Measurements from ENCODE around the gene ATL1.
"Not testable (repeated sequence)": the region's sequence is repeated elsewhere in the genome, so short reads cannot be mapped to it uniquely, and the experiment has no call there.

Gene ATL1

DNA sequence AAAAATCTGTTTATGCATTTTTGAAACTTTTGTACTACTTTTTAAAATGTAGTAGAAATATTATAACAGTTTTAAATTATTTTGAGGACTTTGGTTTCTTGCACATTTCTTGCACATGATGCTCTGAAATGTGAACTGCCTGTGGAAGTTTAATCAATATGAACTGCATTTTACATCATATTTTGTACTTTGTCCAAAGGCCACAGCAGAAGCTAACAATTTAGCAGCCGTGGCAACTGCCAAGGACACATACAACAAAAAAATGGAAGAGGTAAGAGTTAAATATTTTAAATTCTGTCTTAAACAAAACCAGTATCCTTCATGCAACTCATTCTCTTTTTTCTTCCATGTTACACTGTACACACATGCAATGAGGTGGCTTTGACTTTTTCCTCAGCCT, 63.0 kb downstream of the ATL1 start:
- TF ChIP-seq, protein P1, sequence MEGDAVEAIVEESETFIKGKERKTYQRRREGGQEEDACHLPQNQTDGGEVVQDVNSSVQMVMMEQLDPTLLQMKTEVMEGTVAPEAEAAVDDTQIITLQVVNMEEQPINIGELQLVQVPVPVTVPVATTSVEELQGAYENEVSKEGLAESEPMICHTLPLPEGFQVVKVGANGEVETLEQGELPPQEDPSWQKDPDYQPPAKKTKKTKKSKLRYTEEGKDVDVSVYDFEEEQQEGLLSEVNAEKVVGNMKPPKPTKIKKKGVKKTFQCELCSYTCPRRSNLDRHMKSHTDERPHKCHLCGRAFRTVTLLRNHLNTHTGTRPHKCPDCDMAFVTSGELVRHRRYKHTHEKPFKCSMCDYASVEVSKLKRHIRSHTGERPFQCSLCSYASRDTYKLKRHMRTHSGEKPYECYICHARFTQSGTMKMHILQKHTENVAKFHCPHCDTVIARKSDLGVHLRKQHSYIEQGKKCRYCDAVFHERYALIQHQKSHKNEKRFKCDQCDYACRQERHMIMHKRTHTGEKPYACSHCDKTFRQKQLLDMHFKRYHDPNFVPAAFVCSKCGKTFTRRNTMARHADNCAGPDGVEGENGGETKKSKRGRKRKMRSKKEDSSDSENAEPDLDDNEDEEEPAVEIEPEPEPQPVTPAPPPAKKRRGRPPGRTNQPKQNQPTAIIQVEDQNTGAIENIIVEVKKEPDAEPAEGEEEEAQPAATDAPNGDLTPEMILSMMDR (IDR thresholded peaks at IDR 0.05; ENCODE audit: low read depth, low read length): no peak

DNA sequence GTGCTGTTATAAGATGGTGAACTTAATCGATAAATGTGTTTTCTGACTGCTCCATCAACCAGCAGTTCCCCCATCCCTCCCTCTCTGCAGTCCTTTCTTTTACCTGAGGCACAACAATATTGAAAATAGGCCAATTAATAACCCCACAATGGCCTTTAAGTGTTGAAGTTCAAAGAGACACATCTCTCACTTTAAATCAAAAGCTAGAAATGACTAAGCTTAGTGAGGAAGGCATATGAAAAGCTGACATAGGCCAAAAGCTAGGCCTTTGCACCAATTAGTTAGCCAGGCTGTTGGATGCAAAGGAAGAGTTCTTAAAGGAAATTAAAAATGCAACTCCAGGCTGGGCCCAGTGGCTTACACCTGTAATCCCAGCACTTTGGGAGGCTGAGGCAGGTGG, 64.5 kb downstream of the ATL1 start:
- H3K4me3 ChIP-seq (ENCODE audit: low read depth, low read length): no peak overlapping the region
- TF ChIP-seq, protein P1 (IDR thresholded peaks at IDR 0.05; ENCODE audit: low read depth, low read length): no peak

More for the DNA sequence above, 63.0 kb downstream of the ATL1 start:
- no peak overlapping the region for H3K4me3 ChIP-seq (ENCODE audit: low read depth, low read length)

DNA sequence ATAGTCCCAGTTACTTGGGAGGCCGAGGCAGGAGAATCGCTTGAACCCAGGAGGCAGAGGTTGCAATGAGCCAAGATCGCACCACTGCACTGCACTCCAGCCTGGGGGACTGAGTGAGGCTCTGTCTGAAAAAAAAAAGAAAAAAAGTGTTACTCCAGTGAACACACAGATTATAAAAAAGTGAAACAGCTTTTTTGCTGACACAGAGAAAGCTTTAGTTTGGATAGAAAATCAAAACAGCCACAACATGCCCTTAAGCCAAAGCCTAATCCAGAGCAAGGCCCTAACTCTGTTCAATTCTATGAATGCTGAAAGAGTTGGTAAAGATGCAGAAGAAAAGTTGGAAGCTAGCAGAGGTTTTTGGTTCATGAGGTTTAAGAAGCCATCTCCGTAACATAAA, 65.0 kb downstream of the ATL1 start:
- H3K4me3 ChIP-seq (ENCODE audit: low read depth, low read length): not testable (repeated sequence)

DNA sequence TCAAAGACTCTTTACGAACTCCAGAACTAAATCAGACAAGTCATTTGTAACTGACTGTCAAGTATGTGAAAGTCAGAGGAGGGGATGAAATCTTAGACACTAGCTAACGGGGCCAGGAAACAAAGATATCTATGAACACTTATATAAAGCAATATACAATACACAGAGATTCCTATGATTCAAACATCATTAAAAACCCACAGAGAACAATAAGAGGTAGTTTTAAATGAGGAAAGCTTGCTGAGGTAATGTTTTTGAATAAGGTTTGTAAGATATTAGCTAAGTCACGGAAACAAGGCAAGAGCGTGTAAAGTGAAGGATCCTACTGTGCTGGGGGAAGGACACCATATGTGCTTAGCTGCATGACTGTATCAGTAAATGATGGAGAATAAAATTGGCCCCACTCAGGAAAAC, 71.5 kb downstream of the ATL1 start:
- no peak overlapping the region for H3K4me3 ChIP-seq (ENCODE audit: low read depth, low read length)
- TF ChIP-seq, protein P1 (IDR thresholded peaks at IDR 0.05; ENCODE audit: low read depth, low read length): no peak

DNA sequence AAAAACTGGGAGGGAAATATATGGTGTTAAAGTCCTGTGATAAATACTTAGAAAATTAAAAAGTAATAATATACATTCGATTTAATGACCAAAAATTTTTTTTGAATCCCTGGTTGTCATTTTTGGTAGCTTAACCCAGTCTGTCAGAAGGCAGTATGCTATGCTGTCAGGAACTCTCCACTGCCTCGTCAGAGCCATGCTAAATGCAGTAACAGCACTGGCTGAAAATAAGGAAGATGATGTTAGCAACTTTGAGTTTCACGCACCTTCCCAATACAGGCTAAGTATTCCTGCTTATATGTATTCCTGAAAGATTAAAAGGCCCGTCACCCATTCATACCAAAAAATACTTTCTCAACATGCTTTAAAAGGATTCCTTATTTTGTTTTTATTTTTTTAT, 74.0 kb downstream of the ATL1 start:
- TF ChIP-seq, protein P1 (IDR thresholded peaks at IDR 0.05; ENCODE audit: low read depth, low read length): no peak
- no peak overlapping the region for H3K4me3 ChIP-seq (ENCODE audit: low read depth, low read length)

DNA sequence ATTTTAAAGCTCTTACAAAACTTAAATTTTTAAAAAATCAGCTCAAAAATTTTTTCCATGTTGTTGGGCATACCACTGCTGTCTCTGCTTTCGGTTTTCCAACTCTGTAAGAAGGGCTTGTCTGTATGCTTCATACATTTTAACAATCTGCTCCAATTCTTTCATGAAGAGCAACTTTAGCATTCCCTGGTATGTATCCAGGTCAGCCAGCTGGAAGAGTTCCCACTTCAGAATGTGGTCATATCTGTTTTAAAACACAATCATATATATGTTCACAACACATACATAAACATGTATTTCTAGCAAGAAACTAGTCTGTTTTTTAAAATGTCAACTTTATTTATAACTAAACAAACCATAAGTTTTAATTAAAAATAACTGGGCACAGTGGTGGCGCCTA, 75.2 kb downstream of the ATL1 start:
- TF ChIP-seq, protein P1 (IDR thresholded peaks at IDR 0.05; ENCODE audit: low read depth, low read length): no peak
- no peak overlapping the region for H3K4me3 ChIP-seq (ENCODE audit: low read depth, low read length)

DNA sequence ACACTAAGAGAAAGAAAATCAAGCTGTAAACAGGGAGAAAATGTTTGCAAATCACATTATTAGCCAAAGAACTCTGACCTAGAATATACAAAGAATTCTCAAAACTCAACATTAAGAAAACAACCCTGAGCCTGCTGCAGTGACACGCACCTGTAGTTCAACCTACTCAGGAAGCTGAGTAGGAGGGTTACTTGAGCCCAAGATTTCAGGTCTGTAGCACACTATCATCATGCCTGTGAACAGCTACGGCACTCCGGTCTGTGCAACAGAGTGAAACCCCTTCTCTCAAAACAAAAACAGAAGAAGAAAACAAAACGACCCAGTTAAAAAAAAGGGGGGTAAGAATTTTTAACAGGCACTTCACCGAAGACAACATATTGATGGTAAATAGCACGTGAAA, 87.3 kb downstream of the ATL1 start:
- H3K4me3 ChIP-seq (ENCODE audit: low read depth, low read length): no peak overlapping the region
- TF ChIP-seq, protein P1 (IDR thresholded peaks at IDR 0.05; ENCODE audit: low read depth, low read length): no peak

DNA sequence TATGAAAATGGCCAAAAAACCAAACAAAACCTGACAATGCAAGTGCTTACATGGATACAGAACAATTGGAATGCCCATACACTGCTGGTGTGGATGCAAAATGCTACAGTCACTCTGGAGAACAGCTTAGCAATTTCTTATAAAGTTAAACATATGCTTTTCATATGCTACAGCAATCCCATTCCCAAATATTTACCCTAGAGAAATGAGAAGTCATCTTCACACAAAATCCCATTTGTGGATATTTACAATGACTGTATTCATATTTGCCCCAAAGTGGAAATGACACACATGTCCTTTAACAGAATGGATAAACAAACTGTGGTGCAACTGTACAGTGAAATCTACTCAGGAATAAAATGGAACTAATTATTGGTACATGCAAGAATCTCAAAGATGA, 87.8 kb downstream of the ATL1 start:
- H3K4me3 ChIP-seq (ENCODE audit: low read depth, low read length): no peak overlapping the region
- TF ChIP-seq, protein P1 (IDR thresholded peaks at IDR 0.05; ENCODE audit: low read depth, low read length): no peak

Data from WI38 (cell line).